Transverse colon (tissue), 4 donors: Measurements from ENCODE around the gene FBLN7.

ENCODE experiments used
- CTCF ChIP-seq, 5 experiments: fragments of 200-600 bp in 3 of 5; fragments of 450-650 bp in 2 of 5; sonication (generic) in 3 of 5; IDR thresholded peaks; 1 replicate in 2 of 5; 2 replicates in 3 of 5; pipeline ENCODE4 v1.5.1; 2016 to 2017; ENCODE audit warnings: antibody characterized with exemption in 5 of 5, inconsistent platforms in 3 of 5, mild to moderate bottlenecking in 2 of 5, moderate library complexity in 1 of 5
- EP300 ChIP-seq: sonication (generic); formaldehyde crosslinking; IDR thresholded peaks from one replicate; pipeline ENCODE4 v1.6.1; 2017; ENCODE audit warnings: antibody characterized with exemption, low read depth
- POLR2A ChIP-seq: fragments of 450-650 bp; IDR thresholded peaks from one replicate; pipeline ENCODE4 v1.6.1; 2016; ENCODE audit warnings: antibody characterized with exemption, mild to moderate bottlenecking, moderate library complexity
- POLR2AphosphoS5 ChIP-seq, 3 donors: sonication (generic); formaldehyde crosslinking; IDR thresholded peaks; one replicate each; pipeline ENCODE4 v1.6.1; 2016; ENCODE audit warnings: antibody characterized with exemption in 3 of 3

DNA sequence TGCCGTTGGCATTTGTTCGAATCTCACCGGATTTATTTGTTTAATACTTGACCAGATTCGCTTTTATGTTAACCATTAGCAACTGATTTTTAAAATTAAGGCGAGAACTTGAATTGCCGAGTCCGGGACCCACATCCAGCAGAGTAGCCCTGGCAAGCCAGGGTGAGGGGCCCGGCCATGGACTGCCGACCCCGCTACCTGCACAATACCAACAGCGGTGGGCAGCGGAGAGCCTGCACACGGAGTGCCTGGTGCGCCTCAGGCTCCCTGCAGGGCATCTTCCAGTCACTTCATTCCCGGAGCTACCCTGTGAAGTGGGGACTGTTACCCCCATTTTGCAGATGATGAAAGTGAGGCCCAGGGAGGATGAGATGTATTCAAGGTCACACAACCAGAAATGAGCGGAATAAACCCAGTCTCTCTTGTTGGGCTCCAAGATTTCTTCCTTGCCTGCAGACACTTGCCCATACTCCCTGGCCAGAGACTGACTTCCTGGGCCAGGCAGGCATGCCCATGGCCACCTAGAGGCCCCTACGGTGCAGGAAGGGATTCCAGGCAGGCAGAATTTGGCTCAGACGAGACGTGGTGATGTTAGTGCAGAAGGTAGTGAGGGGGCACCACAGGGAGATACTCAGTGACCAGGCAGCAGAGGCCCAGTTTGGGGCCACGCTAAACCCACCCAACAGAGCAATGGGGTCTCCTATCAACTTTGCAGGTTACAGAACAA, 2.9 kb downstream of the FBLN7 start:
- TF ChIP-seq CTCF (IDR thresholded peaks at IDR 0.05) (no peak), POLR2AphosphoS5 (IDR thresholded peaks at IDR 0.05) (no peak), POLR2A (no peak), EP300 (no peak)
